Gastrocnemius medialis (tissue), 4 donors: ENCODE data around the gene BCDIN3D.

Source experiments
- CTCF ChIP-seq, 5 experiments: fragments of 450-650 bp in 3 of 5; fragments of 200-600 bp in 2 of 5; sonication (generic) in 2 of 5; IDR thresholded peaks in 4 of 5; conservative IDR thresholded peaks in 1 of 5; 1 replicate in 4 of 5; 2 replicates in 1 of 5; pipeline ENCODE4 v1.5.1; 2016 to 2019; ENCODE audit warnings: antibody characterized with exemption in 5 of 5, mild to moderate bottlenecking in 3 of 5, moderate library complexity in 3 of 5
- POLR2A ChIP-seq, 2 donors: fragments of 450-650 bp; IDR thresholded peaks; one replicate each; pipeline ENCODE4 v1.6.1; 2017; ENCODE audit warnings: antibody characterized with exemption in 2 of 2, mild to moderate bottlenecking in 2 of 2, moderate library complexity in 2 of 2

GRCh38 chr12:49787672-49788071 lies 55.2 kb downstream of the BCDIN3D start:
- TF ChIP-seq CTCF (IDR thresholded peaks at IDR 0.05 in 4 of 5, conservative IDR thresholded peaks at IDR 0.05 in 1 of 5) (no peak), POLR2A (IDR thresholded peaks at IDR 0.05) (no peak)
